ENCODE data around the gene LY6G5C. TPM values are rescaled to one million over a fixed set of nuclear protein-coding genes. Genes with fewer than 3 reads are reported as not detected.

Gene LY6G5C
- total and polyA plus RNA-seq, 9 donors: 1.2 to 3.7 (median 2.2) TPM; not detected in 1

GRCh38 chr6:31707701-31708100 lies 26.8 kb upstream of the LY6G5C start:
- TF ChIP-seq POLR2A (IDR thresholded peaks at IDR 0.05): no peak
- TF ChIP-seq EP300 (IDR thresholded peaks at IDR 0.05): no peak
- TF ChIP-seq CTCF (IDR thresholded peaks at IDR 0.05): no peak
- Histone ChIP-seq H3K27me3 (no peaks in the 10 kb centered on the region), H3K36me3 (no peaks in the 10 kb centered on the region), H3K27ac (no peak overlapping the region), H3K4me1 (ENCODE audit: insufficient read depth) (peaks cover 3% of the 10 kb centered on the region), H3K9me3 (no peaks in the 10 kb centered on the region), H3K4me3 (no peak overlapping the region)
- intact Hi-C loops (cut with DNase I): no loop called here
- WGBS, 3 donors: 84 to 88% (median 85%) methylated on average over 10 of the region's 10 CpGs
- no peak for DNase-seq

GRCh38 chr6:31706599-31706998 lies 25.7 kb upstream of the LY6G5C start, which contains the start of gene LY6G6F:
Gene LY6G6F (plus strand): TSS chr6:31706866. CDS start chr6:31706907, 41 bp downstream.
- H3K27ac ChIP-seq: no peak within 1 kb of the TSS
- intact Hi-C loops (cut with DNase I): no loop called here
- 41 to 49% (median 43%) methylated on average over 3 of the region's 3 CpGs for WGBS, 3 donors

GRCh38 chr6:31705931-31706330 lies 25.1 kb upstream of the LY6G5C start:
- DNase-seq: no peak
- H3K4me3 ChIP-seq: no peak overlapping the region
- peaks cover 11% of the 10 kb centered on the region for H3K4me1 ChIP-seq (ENCODE audit: insufficient read depth)
- no peak for TF ChIP-seq CTCF (IDR thresholded peaks at IDR 0.05)
- no peak for TF ChIP-seq POLR2A (IDR thresholded peaks at IDR 0.05)
- no peak for TF ChIP-seq EP300 (IDR thresholded peaks at IDR 0.05)
- no peak overlapping the region for H3K27ac ChIP-seq
- no peaks in the 10 kb centered on the region for H3K27me3 ChIP-seq
- WGBS, 3 donors: 75 to 82% (median 76%) methylated on average over 6 of the region's 6 CpGs
- intact Hi-C loops (cut with DNase I): no loop called here
- H3K36me3 ChIP-seq: no peaks in the 10 kb centered on the region
- H3K9me3 ChIP-seq: no peaks in the 10 kb centered on the region

More at GRCh38 chr6:31706599-31706998, 25.7 kb upstream of the LY6G5C start, which contains the start of gene LY6G6F:
- Histone ChIP-seq H3K4me3 (no peak within 1 kb of the TSS), H3K4me1 (ENCODE audit: insufficient read depth) (peaks cover 7% of the 10 kb centered on the region), H3K9me3 (no peaks in the 10 kb centered on the region), H3K27me3 (no peaks in the 10 kb centered on the region), H3K36me3 (no peaks in the 10 kb centered on the region)
- TF ChIP-seq EP300 (IDR thresholded peaks at IDR 0.05) (no peak), POLR2A (IDR thresholded peaks at IDR 0.05) (no peak), CTCF (IDR thresholded peaks at IDR 0.05) (no peak)
- DNase-seq: no peak

- peak; percentile 98 to 99 (median 99) for DNase-seq
- Histone ChIP-seq H3K9me3 (no peaks in the 10 kb centered on the region), H3K27me3 (no peaks in the 10 kb centered on the region), H3K4me3 (peak within 1 kb of the TSS; percentile 58), H3K4me1 (ENCODE audit: insufficient read depth) (peaks cover 11% of the 10 kb centered on the region), H3K27ac (peak within 1 kb of the TSS; percentile 87 to 99), H3K36me3 (no peaks in the 10 kb centered on the region)
- intact Hi-C loops (cut with DNase I): loop anchor here in 1 of 4 donors (2.0 kb wide), 1 partner anchor 26 kb away; the partner anchor contains the start of gene DDAH2
- WGBS, 3 donors: 0 to 1% (median 1%) methylated on average over 54 of the region's 54 CpGs
- TF ChIP-seq CTCF (IDR thresholded peaks at IDR 0.05) (peak in 2 of 3 donors; percentile 19 to 35), POLR2A (IDR thresholded peaks at IDR 0.05) (peak; percentile 98), EP300 (IDR thresholded peaks at IDR 0.05) (no peak)
Observed at GRCh38 chr6:31702819-31703716, 22.2 kb upstream of the LY6G5C start, which contains the start of gene ABHD16A. Gene ABHD16A (minus strand): TSS chr6:31703324. CDS start chr6:31703281, 43 bp downstream.

Data from ovary (tissue), 9 donors.